HepG2 (cell line): Measurements from ENCODE around the gene WDFY1. TPM values are rescaled to one million over a fixed set of nuclear protein-coding genes. Genes with fewer than 3 reads are reported as not detected.

ENCODE experiments used
- FOXP1 ChIP-seq, 2 experiments: fragments of 450-650 bp in 1 of 2; IDR thresholded peaks; 2 replicates each; pipeline ENCODE4 v1.6.1; 2017 to 2018; ENCODE audit warnings: antibody characterized with exemption in 1 of 2
- ZBTB40 ChIP-seq, 2 experiments: fragments of 450-650 bp in 1 of 2; sonication (generic) in 1 of 2; formaldehyde crosslinking in 1 of 2; IDR thresholded peaks; 2 replicates each; pipeline versions ENCODE4 v1.6.1 to v1.8.0; 2016 to 2022; ENCODE audit warnings: antibody characterized with exemption in 1 of 2, mild to moderate bottlenecking in 1 of 2, missing genetic modification reagents in 1 of 2
- polyA plus RNA-seq, 8 experiments: library from polyadenylated mRNA; depleted of rRNA in 3 of 8; stranded (reverse) in 7 of 8; unstranded in 1 of 8; fragments of >200 nt; fragmentation: Illumina TruSeq in 4 of 8; extraction: Trizol in 4 of 8; gene quantifications; 2 replicates each; pipeline versions ENCODE4 v1.2.1 to v1.2.3, GENCODE V29; 2011 to 2016; ENCODE audit warnings: low read depth in 4 of 8, missing spikeins in 1 of 8, mixed read lengths in 1 of 8; ENCODE audit not compliant: insufficient read depth in 1 of 8
- total RNA-seq, 5 experiments: library from RNA; depleted of rRNA; stranded (reverse); fragments of >200 nt; fragmentation: Illumina TruSeq; extraction: Trizol; gene quantifications; 2 replicates each; pipeline ENCODE4 v1.2.3, GENCODE V29; 2016; ENCODE audit warnings: low read depth in 1 of 5

The WDFY1 gene
- total and polyA plus RNA-seq, 2 of the 13 experiments (the other 11 are each of a cell fraction or from before 2014, with no cell fraction given), result 77.0 to 78.4 TPM

DNA sequence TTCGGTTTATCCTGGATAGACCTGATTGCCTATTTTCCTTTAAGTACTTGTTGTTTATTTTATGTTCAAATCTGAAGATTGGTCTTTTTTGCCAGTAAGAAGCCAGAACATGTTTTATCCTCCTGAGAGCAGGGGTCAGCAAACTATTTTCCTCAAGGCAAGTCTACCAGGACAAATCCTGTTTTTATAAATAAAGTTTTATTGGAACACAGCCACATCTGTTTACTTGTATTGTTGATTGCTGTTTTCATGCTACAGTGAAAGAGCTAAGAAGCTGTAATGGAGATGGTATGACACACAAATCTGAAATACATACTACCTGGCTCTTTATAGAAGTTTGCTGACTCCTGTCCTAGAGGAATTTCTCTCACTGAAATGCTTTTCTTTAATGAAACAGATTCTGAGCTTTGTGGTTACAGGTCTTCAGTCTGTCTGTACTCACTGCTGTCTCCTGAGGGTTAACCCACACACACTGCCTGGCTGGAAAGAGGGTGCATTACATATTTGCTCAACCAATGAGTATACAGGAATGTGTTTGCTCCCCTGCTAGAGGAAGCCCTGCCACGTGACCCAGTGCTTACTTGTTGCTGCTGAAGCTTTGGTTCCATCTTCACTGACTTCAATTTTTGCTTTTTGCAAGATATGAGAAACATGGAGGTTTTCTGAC is 34.7 kb upstream of the WDFY1 start (continued):
- TF ChIP-seq ZBTB40 (IDR thresholded peaks at IDR 0.05) (peak; percentile 57), ZBTB40 (CRISPR knock-in tag; IDR thresholded peaks at IDR 0.05) (peak; percentile 72; the same call in 1 of the 2 replicates), FOXP1 (IDR thresholded peaks at IDR 0.05) (no peak), FOXP1 (CRISPR knock-in tag; IDR thresholded peaks at IDR 0.05) (peak; percentile 17; the same call in 1 of the 2 replicates)
